Activated CD4-positive, alpha-beta T cell treated with anti-CD3 and anti-CD28 coated beads for 36 hours (primary cell): Measurements from ENCODE around the gene CST6. TPM values are rescaled to one million over a fixed set of nuclear protein-coding genes. Genes with fewer than 3 reads are reported as not detected.

Source experiments
- ATAC-seq: fragments of 200-7000 bp; cut with Tn5 transposase; one replicate; pipeline ENCODE4 v1.10.0; 2021; ENCODE audit warnings: mild to moderate bottlenecking, moderate library complexity
- CTCF ChIA-PET: fragments of 350-600 bp; sonication (Branson Sonifier 250); formaldehyde crosslinking; loops from one replicate; lab custom pipeline; 2021; ENCODE audit warnings: antibody characterized with exemption; lab: Charles Lee
- POLR2A ChIA-PET: fragments of 350-600 bp; sonication (Branson Sonifier 250); formaldehyde crosslinking; loops from one replicate; lab custom pipeline; 2021; ENCODE audit warnings: antibody characterized with exemption, inconsistent platforms; lab: Charles Lee
- DNase-seq: peaks from one replicate; pipeline ENCODE4 v3.0.0-alpha.2; 2020
- H3K27ac Mint-ChIP-seq: one replicate; pipeline ENCODE4 v1.8.0; 2021; ENCODE audit warnings: mixed read lengths
- H3K27me3 Mint-ChIP-seq: one replicate; pipeline ENCODE4 v1.8.0; 2021; ENCODE audit warnings: mixed read lengths
- H3K36me3 Mint-ChIP-seq: one replicate; pipeline ENCODE4 v1.8.0; 2021; ENCODE audit warnings: low read depth, mixed read lengths
- H3K4me1 Mint-ChIP-seq: one replicate; pipeline ENCODE4 v1.8.0; 2021; ENCODE audit warnings: mixed read lengths
- H3K4me3 Mint-ChIP-seq: one replicate; pipeline ENCODE4 v1.8.0; 2021; ENCODE audit warnings: mild to moderate bottlenecking, moderate library complexity, mixed read lengths
- H3K9me3 Mint-ChIP-seq: one replicate; pipeline ENCODE4 v1.8.0; 2021; ENCODE audit warnings: low read depth, mixed read lengths
- intact Hi-C, 2 experiments: fragments of 100-400 bp; cut with DNase I in 1 of 2; cut with micrococcal nuclease in 1 of 2; formaldehyde crosslinking; loops; one replicate each; pipeline versions ENCODE4 v1.14.2 to v1.15.1; 2022 to 2024; cut with DNase I, micrococcal nuclease
- total RNA-seq, 2 experiments: library from RNA; stranded (reverse); gene quantifications; one replicate each; pipeline ENCODE4 v1.2.3, GENCODE V29; 2021

CST6 gene
- total RNA-seq, 2 experiments from 2014 or later, result not detected

GRCh38 chr11:66051371-66051765, 39.6 kb downstream of the CST6 start:
- H3K9me3 Mint-ChIP-seq, result no peaks in the 10 kb centered on the region
- intact Hi-C loops, result loop anchor here (5.0 kb wide), 3 partner anchors 49 to 806 kb away; partner anchors contain the start of genes BANF1 (in 1 of the 2), EIF1AD (in 1 of the 2), LRFN4 (in 1 of the 2) and MRPL11 (in 1 of the 2)
- H3K36me3 Mint-ChIP-seq, result peaks cover 24% of the 10 kb centered on the region
- no peak for ATAC-seq
- peaks cover 36% of the 10 kb centered on the region for H3K4me1 Mint-ChIP-seq
- DNase-seq, result no peak
- H3K27me3 Mint-ChIP-seq, result peaks cover 4% of the 10 kb centered on the region
- POLR2A ChIA-PET, result no interaction called here
- peak overlapping the region; percentile 91 for H3K4me3 Mint-ChIP-seq
- CTCF ChIA-PET, result interaction anchor here (0.6 to 7.5 kb wide), 9 partner anchors 16 to 162 kb away, joined by 3 to 63 read pairs (median 4); partner anchors contain the start of gene FIBP
- peak overlapping the region; percentile 95 for H3K27ac Mint-ChIP-seq

GRCh38 chr11:66051766-66052663, 40.2 kb downstream of the CST6 start, which contains the start of gene SF3B2:
SF3B2 (plus strand) TSS chr11:66052364; CDS start chr11:66052385, 21 bp downstream.
- peak within 1 kb of the TSS; percentile 95 for H3K27ac Mint-ChIP-seq
- peaks cover 4% of the 10 kb centered on the region for H3K27me3 Mint-ChIP-seq
- H3K9me3 Mint-ChIP-seq, result no peaks in the 10 kb centered on the region
- CTCF ChIA-PET, result interaction anchor here (0.5 to 7.5 kb wide), 13 partner anchors 8 to 722 kb away, joined by 3 to 63 read pairs (median 3); partner anchors contain the start of genes FIBP and RAB1B
- POLR2A ChIA-PET, result interaction anchor here (1.1 to 1.6 kb wide), 4 partner anchors 18 to 237 kb away, joined by 3 to 4 read pairs (median 3); partner anchors contain the start of genes BANF1, CCDC85B, EIF1AD and PACS1
- intact Hi-C loops, result loop anchor here (1.0 to 5.0 kb wide), 21 partner anchors 17 to 805 kb away; partner anchors contain the start of genes BANF1 (in 2 of the 2), EIF1AD (in 2 of the 2), RAB1B (in 2 of the 2) and AP5B1 (in 1 of the 2)
- DNase-seq (peak; percentile 99), ATAC-seq (peak; percentile 99)
- peaks cover 36% of the 10 kb centered on the region for H3K4me1 Mint-ChIP-seq
- H3K4me3 Mint-ChIP-seq, result peak within 1 kb of the TSS; percentile 91
- H3K36me3 Mint-ChIP-seq, result peaks cover 29% of the 10 kb centered on the region

GRCh38 chr11:66052664-66052982, 40.8 kb downstream of the CST6 start:
- intact Hi-C loops, result loop anchor here (1.0 to 5.0 kb wide), 21 partner anchors 16 to 805 kb away; partner anchors contain the start of genes BANF1 (in 2 of the 2), EIF1AD (in 2 of the 2), RAB1B (in 2 of the 2) and AP5B1 (in 1 of the 2)
- peaks cover 33% of the 10 kb centered on the region for H3K36me3 Mint-ChIP-seq
- H3K9me3 Mint-ChIP-seq, result no peaks in the 10 kb centered on the region
- ChIA-PET POLR2A (interaction anchor here (1.1 to 1.6 kb wide), 4 partner anchors 17 to 236 kb away, joined by 3 to 4 read pairs (median 3); partner anchors contain the start of genes BANF1, CCDC85B, EIF1AD and PACS1), CTCF (interaction anchor here (0.5 to 7.5 kb wide), 9 partner anchors 8 to 722 kb away, joined by 3 to 63 read pairs (median 3); partner anchors contain the start of gene RAB1B)
- DNase-seq (no peak), ATAC-seq (no peak)
- H3K27me3 Mint-ChIP-seq, result peaks cover 4% of the 10 kb centered on the region
- H3K4me3 Mint-ChIP-seq, result peak overlapping the region; percentile 91
- peak overlapping the region; percentile 95 for H3K27ac Mint-ChIP-seq
- H3K4me1 Mint-ChIP-seq, result peaks cover 36% of the 10 kb centered on the region

- H3K27ac Mint-ChIP-seq, result peak overlapping the region; percentile 48
- no peak for DNase-seq
- no peak for ATAC-seq
- peaks cover 54% of the 10 kb centered on the region for H3K36me3 Mint-ChIP-seq
- peaks cover 43% of the 10 kb centered on the region for H3K4me1 Mint-ChIP-seq
- ChIA-PET POLR2A (no interaction called here), CTCF (interaction anchor here (0.7 to 7.5 kb wide), 5 partner anchors 9 to 79 kb away, joined by 3 to 63 read pairs (median 6); no protein-coding TSS in a partner anchor)
- no peaks in the 10 kb centered on the region for H3K9me3 Mint-ChIP-seq
- no peaks in the 10 kb centered on the region for H3K27me3 Mint-ChIP-seq
- H3K4me3 Mint-ChIP-seq, result no peak overlapping the region
- intact Hi-C loops, result no loop called here
Observed at GRCh38 chr11:66055021-66055420, 43.2 kb downstream of the CST6 start.

- Mint-ChIP-seq H3K9me3 (no peaks in the 10 kb centered on the region), H3K27me3 (no peaks in the 10 kb centered on the region), H3K27ac (peak overlapping the region; percentile 19), H3K36me3 (peaks cover 68% of the 10 kb centered on the region), H3K4me1 (peaks cover 47% of the 10 kb centered on the region), H3K4me3 (no peak overlapping the region)
- DNase-seq, result no peak
- ChIA-PET POLR2A (no interaction called here), CTCF (interaction anchor here (1.3 to 7.5 kb wide), 3 partner anchors 11 to 77 kb away, joined by 6 to 63 read pairs (median 13); no protein-coding TSS in a partner anchor)
- ATAC-seq, result no peak
- intact Hi-C loops, result no loop called here
Observed at GRCh38 chr11:66056501-66056900, 44.7 kb downstream of the CST6 start.

GRCh38 chr11:66059966-66060680, 48.3 kb downstream of the CST6 start:
- peak overlapping the region; percentile 49 for H3K27ac Mint-ChIP-seq
- ChIA-PET POLR2A (interaction anchor here (1.0 to 1.2 kb wide), 2 partner anchors 9 to 11 kb away, joined by 3 to 4 read pairs; no protein-coding TSS in a partner anchor), CTCF (interaction anchor here (0.7 to 2.6 kb wide), 4 partner anchors 8 to 29 kb away, joined by 3 to 13 read pairs (median 3); no protein-coding TSS in a partner anchor)
- no peaks in the 10 kb centered on the region for H3K27me3 Mint-ChIP-seq
- peaks cover 44% of the 10 kb centered on the region for H3K4me1 Mint-ChIP-seq
- H3K36me3 Mint-ChIP-seq, result peaks cover 82% of the 10 kb centered on the region
- ATAC-seq (no peak), DNase-seq (no peak)
- intact Hi-C loops, result no loop called here
- no peaks in the 10 kb centered on the region for H3K9me3 Mint-ChIP-seq
- H3K4me3 Mint-ChIP-seq, result no peak overlapping the region

- Mint-ChIP-seq H3K4me3 (no peak overlapping the region), H3K27ac (peak overlapping the region; percentile 90), H3K36me3 (peaks cover 84% of the 10 kb centered on the region), H3K27me3 (no peaks in the 10 kb centered on the region), H3K9me3 (no peaks in the 10 kb centered on the region), H3K4me1 (peaks cover 47% of the 10 kb centered on the region)
- intact Hi-C loops, result no loop called here
- DNase-seq, result no peak
- peak; percentile 69 for ATAC-seq
- POLR2A ChIA-PET, result no interaction called here
- CTCF ChIA-PET, result interaction anchor here (0.6 to 1.0 kb wide), 5 partner anchors 173 to 836 kb away, joined by 3 to 4 read pairs (median 3); partner anchors contain the start of gene FIBP
Observed at GRCh38 chr11:66061268-66061667, 49.5 kb downstream of the CST6 start.

- ChIA-PET POLR2A (no interaction called here), CTCF (interaction anchor here (0.6 to 1.3 kb wide), 3 partner anchors 9 to 219 kb away, joined by 3 to 5 read pairs (median 3); partner anchors contain the start of gene SF3B2)
- no peak for ATAC-seq
- peaks cover 86% of the 10 kb centered on the region for H3K36me3 Mint-ChIP-seq
- intact Hi-C loops, result no loop called here
- no peak for DNase-seq
- H3K4me3 Mint-ChIP-seq, result no peak overlapping the region
- no peaks in the 10 kb centered on the region for H3K9me3 Mint-ChIP-seq
- H3K27ac Mint-ChIP-seq, result no peak overlapping the region
- H3K27me3 Mint-ChIP-seq, result no peaks in the 10 kb centered on the region
- H3K4me1 Mint-ChIP-seq, result peaks cover 58% of the 10 kb centered on the region
Observed at GRCh38 chr11:66062408-66062807, 50.6 kb downstream of the CST6 start.
